Measurements from ENCODE around the gene PLEKHS1.
"Not testable (repeated sequence)": the region's sequence is repeated elsewhere in the genome, so short reads cannot be mapped to it uniquely, and the experiment has no call there.

Gene PLEKHS1

DNA sequence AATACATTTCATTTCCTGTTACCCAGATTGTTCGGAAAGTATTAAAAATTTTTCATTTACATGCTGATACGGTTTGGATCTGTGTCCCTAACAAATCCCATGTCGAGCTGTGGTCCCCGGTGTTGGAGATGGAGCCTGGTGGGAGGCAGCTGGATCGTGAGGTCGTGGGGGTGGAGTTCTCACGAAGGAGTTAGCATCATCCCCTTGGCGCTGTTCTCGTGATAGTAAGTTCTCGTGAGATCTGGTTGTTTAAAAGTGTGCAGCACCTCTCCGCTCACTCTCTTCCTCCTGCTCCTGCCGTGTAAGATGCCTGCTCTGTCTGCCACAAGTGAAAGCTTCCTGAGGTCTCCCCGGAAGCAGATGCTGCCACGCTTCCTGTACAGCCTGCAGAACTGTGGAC is 30.9 kb downstream of the PLEKHS1 start:
- Histone ChIP-seq H3K9me3 (ENCODE audit: control insufficient read depth, low read length) (no peaks in the 10 kb centered on the region), H3K4me3 (ENCODE audit: insufficient read depth, low read depth, low read length, poor library complexity, severe bottlenecking) (no peak overlapping the region), H3K27me3 (replicated peaks; ENCODE audit: control insufficient read depth, insufficient read depth, low read length, poor library complexity, severe bottlenecking) (no peaks in the 10 kb centered on the region), H3K4me1 (ENCODE audit: control insufficient read depth, insufficient read depth, low read length, poor library complexity, severe bottlenecking) (no peaks in the 10 kb centered on the region), H3K27ac (ENCODE audit: insufficient read depth, low read length, poor library complexity, severe bottlenecking) (no peak overlapping the region), H3K36me3 (ENCODE audit: control insufficient read depth, insufficient read depth, low read length) (no peaks in the 10 kb centered on the region)
- no peak for DNase-seq

DNA sequence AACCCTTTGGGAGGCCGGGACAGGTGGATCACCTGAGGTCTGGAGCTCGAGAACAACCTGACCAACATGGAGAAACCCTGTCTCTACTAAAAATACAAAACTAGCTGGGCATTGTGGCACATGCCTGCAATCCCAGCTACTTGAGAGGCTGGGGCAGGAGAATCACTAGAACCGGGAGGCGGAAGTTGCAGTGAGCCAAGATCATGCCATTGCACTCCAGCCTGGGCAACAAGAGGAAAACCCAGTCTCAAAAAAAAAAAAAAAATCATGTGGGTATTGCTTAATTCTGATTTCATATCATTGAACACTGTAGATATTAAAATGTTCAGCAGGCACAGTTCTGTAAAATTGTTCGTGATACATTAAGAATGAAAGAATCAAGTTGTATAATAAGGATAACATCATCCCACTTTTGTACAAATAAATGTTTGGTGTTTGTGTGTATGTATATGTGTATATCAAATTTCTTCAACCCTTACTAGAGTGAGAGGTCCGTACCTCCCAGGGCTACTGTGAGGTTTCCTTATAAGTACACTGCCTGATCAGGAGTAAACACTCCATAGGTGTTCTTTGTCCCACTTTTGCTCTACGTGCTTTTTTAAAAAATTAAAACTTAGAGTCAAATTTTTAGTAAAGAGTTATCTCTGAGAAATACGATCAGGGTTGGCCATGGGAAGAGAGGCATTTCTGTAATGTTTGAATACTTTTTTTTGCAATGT is 31.7 kb downstream of the PLEKHS1 start:
- H3K36me3 ChIP-seq (ENCODE audit: control insufficient read depth, insufficient read depth, low read length) = no peaks in the 10 kb centered on the region
- no peaks in the 10 kb centered on the region for H3K9me3 ChIP-seq (ENCODE audit: control insufficient read depth, low read length)
- H3K4me3 ChIP-seq (ENCODE audit: insufficient read depth, low read depth, low read length, poor library complexity, severe bottlenecking) = no peak overlapping the region
- no peak overlapping the region for H3K27ac ChIP-seq (ENCODE audit: insufficient read depth, low read length, poor library complexity, severe bottlenecking)
- H3K27me3 ChIP-seq (replicated peaks; ENCODE audit: control insufficient read depth, insufficient read depth, low read length, poor library complexity, severe bottlenecking) = no peaks in the 10 kb centered on the region
- H3K4me1 ChIP-seq (ENCODE audit: control insufficient read depth, insufficient read depth, low read length, poor library complexity, severe bottlenecking) = no peaks in the 10 kb centered on the region
- DNase-seq = no peak

- no peak overlapping the region for H3K4me3 ChIP-seq (ENCODE audit: insufficient read depth, low read depth, low read length, poor library complexity, severe bottlenecking)
- no peaks in the 10 kb centered on the region for H3K9me3 ChIP-seq (ENCODE audit: control insufficient read depth, low read length)
- no peak overlapping the region for H3K27ac ChIP-seq (ENCODE audit: insufficient read depth, low read length, poor library complexity, severe bottlenecking)
- DNase-seq = no peak
- H3K4me1 ChIP-seq (ENCODE audit: control insufficient read depth, insufficient read depth, low read length, poor library complexity, severe bottlenecking) = no peaks in the 10 kb centered on the region
- no peaks in the 10 kb centered on the region for H3K27me3 ChIP-seq (replicated peaks; ENCODE audit: control insufficient read depth, insufficient read depth, low read length, poor library complexity, severe bottlenecking)
- no peaks in the 10 kb centered on the region for H3K36me3 ChIP-seq (ENCODE audit: control insufficient read depth, insufficient read depth, low read length)
Measured at GRCh38 chr10:113788604-113789083, 37.2 kb downstream of the PLEKHS1 start.

GRCh38 chr10:113791691-113792090 is 40.2 kb downstream of the PLEKHS1 start:
- no peak for DNase-seq
- Histone ChIP-seq H3K4me3 (ENCODE audit: insufficient read depth, low read depth, low read length, poor library complexity, severe bottlenecking) (no peak overlapping the region), H3K27me3 (replicated peaks; ENCODE audit: control insufficient read depth, insufficient read depth, low read length, poor library complexity, severe bottlenecking) (no peaks in the 10 kb centered on the region), H3K36me3 (ENCODE audit: control insufficient read depth, insufficient read depth, low read length) (no peaks in the 10 kb centered on the region), H3K9me3 (ENCODE audit: control insufficient read depth, low read length) (no peaks in the 10 kb centered on the region), H3K4me1 (ENCODE audit: control insufficient read depth, insufficient read depth, low read length, poor library complexity, severe bottlenecking) (no peaks in the 10 kb centered on the region), H3K27ac (ENCODE audit: insufficient read depth, low read length, poor library complexity, severe bottlenecking) (no peak overlapping the region)

DNA sequence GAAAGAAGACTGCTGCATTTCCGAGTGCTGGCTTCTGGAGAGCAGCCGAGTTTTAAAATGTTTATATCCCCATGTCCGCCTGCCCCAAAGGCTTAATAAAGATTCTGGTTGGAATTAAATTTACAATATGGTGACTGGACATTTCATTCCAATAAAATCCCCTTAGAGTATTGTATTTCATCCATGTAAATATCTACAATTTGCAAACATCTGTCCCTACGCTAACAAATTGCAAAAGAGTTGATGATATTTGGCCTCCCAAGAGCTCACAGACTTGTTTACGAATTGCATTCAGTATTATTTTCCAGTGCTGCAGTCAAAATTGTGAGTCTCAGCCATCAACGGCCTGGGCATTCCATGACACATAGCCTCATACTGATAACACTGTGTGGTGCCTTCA is 50.1 kb downstream of the PLEKHS1 start:
- H3K27me3 ChIP-seq (replicated peaks; ENCODE audit: control insufficient read depth, insufficient read depth, low read length, poor library complexity, severe bottlenecking) = no peaks in the 10 kb centered on the region
- H3K36me3 ChIP-seq (ENCODE audit: control insufficient read depth, insufficient read depth, low read length) = no peaks in the 10 kb centered on the region
- H3K9me3 ChIP-seq (ENCODE audit: control insufficient read depth, low read length) = no peaks in the 10 kb centered on the region
- no peak for DNase-seq
- no peak overlapping the region for H3K4me3 ChIP-seq (ENCODE audit: insufficient read depth, low read depth, low read length, poor library complexity, severe bottlenecking)
- no peaks in the 10 kb centered on the region for H3K4me1 ChIP-seq (ENCODE audit: control insufficient read depth, insufficient read depth, low read length, poor library complexity, severe bottlenecking)
- H3K27ac ChIP-seq (ENCODE audit: insufficient read depth, low read length, poor library complexity, severe bottlenecking) = no peak overlapping the region

- Histone ChIP-seq H3K27me3 (replicated peaks; ENCODE audit: control insufficient read depth, insufficient read depth, low read length, poor library complexity, severe bottlenecking) (no peaks in the 10 kb centered on the region), H3K27ac (ENCODE audit: insufficient read depth, low read length, poor library complexity, severe bottlenecking) (no peak overlapping the region), H3K4me1 (ENCODE audit: control insufficient read depth, insufficient read depth, low read length, poor library complexity, severe bottlenecking) (no peaks in the 10 kb centered on the region), H3K4me3 (ENCODE audit: insufficient read depth, low read depth, low read length, poor library complexity, severe bottlenecking) (no peak overlapping the region), H3K36me3 (ENCODE audit: control insufficient read depth, insufficient read depth, low read length) (no peaks in the 10 kb centered on the region), H3K9me3 (ENCODE audit: control insufficient read depth, low read length) (no peaks in the 10 kb centered on the region)
- DNase-seq = no peak
Measured at GRCh38 chr10:113802997-113803396, 51.5 kb downstream of the PLEKHS1 start.

- no peak for DNase-seq
- H3K27ac ChIP-seq (ENCODE audit: insufficient read depth, low read length, poor library complexity, severe bottlenecking) = no peak overlapping the region
- H3K9me3 ChIP-seq (ENCODE audit: control insufficient read depth, low read length) = no peaks in the 10 kb centered on the region
- no peak overlapping the region for H3K4me3 ChIP-seq (ENCODE audit: insufficient read depth, low read depth, low read length, poor library complexity, severe bottlenecking)
- no peaks in the 10 kb centered on the region for H3K27me3 ChIP-seq (replicated peaks; ENCODE audit: control insufficient read depth, insufficient read depth, low read length, poor library complexity, severe bottlenecking)
- H3K4me1 ChIP-seq (ENCODE audit: control insufficient read depth, insufficient read depth, low read length, poor library complexity, severe bottlenecking) = no peaks in the 10 kb centered on the region
- H3K36me3 ChIP-seq (ENCODE audit: control insufficient read depth, insufficient read depth, low read length) = no peaks in the 10 kb centered on the region
Measured at GRCh38 chr10:113806503-113806902, 55.0 kb downstream of the PLEKHS1 start.

DNA sequence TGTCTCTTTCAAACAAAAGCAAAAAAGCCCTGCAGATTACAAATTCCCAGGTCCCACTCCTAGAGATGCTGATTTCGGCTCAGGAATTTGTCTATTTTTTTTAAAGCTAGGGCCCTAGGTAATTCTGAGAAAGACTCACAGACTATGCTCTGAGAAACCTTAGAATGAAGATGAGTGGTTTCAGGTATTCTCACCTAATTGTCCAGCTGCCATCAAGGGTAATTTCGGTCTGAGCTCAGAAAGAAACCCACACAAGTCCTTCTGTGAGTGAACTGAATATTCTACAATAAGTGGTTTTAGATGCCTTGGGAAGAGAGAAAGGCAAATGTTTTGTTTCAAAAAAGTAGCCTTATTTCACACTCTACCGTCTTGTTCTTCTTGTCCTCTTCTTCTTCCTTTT is 56.7 kb downstream of the PLEKHS1 start:
- H3K9me3 ChIP-seq (ENCODE audit: control insufficient read depth, low read length) = no peaks in the 10 kb centered on the region
- no peaks in the 10 kb centered on the region for H3K27me3 ChIP-seq (replicated peaks; ENCODE audit: control insufficient read depth, insufficient read depth, low read length, poor library complexity, severe bottlenecking)
- H3K36me3 ChIP-seq (ENCODE audit: control insufficient read depth, insufficient read depth, low read length) = no peaks in the 10 kb centered on the region
- no peak overlapping the region for H3K4me3 ChIP-seq (ENCODE audit: insufficient read depth, low read depth, low read length, poor library complexity, severe bottlenecking)
- H3K27ac ChIP-seq (ENCODE audit: insufficient read depth, low read length, poor library complexity, severe bottlenecking) = no peak overlapping the region
- DNase-seq = no peak
- H3K4me1 ChIP-seq (ENCODE audit: control insufficient read depth, insufficient read depth, low read length, poor library complexity, severe bottlenecking) = no peaks in the 10 kb centered on the region

DNA sequence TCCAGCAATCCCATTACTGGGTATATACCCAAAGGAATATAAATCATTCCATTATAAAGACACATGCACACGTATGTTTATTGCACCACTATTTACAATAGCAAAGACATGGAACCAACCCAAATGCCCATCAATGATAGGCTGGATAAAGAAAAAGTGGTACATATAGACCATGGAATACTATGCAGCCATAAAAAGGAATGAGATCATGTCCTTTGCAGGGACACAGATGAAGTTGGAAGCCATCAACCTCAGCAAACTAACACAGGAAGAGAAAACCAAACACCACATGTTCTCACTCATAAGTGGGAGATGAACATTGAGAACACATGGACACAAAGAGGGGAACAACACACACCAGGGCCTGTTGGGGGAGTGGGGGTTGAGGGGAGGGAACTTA is 63.2 kb downstream of the PLEKHS1 start:
- not testable (repeated sequence) for H3K9me3 ChIP-seq (ENCODE audit: control insufficient read depth, low read length); H3K27ac ChIP-seq (ENCODE audit: insufficient read depth, low read length, poor library complexity, severe bottlenecking); H3K36me3 ChIP-seq (ENCODE audit: control insufficient read depth, insufficient read depth, low read length); H3K27me3 ChIP-seq (replicated peaks; ENCODE audit: control insufficient read depth, insufficient read depth, low read length, poor library complexity, severe bottlenecking); H3K4me3 ChIP-seq (ENCODE audit: insufficient read depth, low read depth, low read length, poor library complexity, severe bottlenecking); H3K4me1 ChIP-seq (ENCODE audit: control insufficient read depth, insufficient read depth, low read length, poor library complexity, severe bottlenecking); DNase-seq

GRCh38 chr10:113819989-113820388 is 68.5 kb downstream of the PLEKHS1 start:
- DNase-seq = no peak
- H3K4me1 ChIP-seq (ENCODE audit: control insufficient read depth, insufficient read depth, low read length, poor library complexity, severe bottlenecking) = no peaks in the 10 kb centered on the region
- no peaks in the 10 kb centered on the region for H3K27me3 ChIP-seq (replicated peaks; ENCODE audit: control insufficient read depth, insufficient read depth, low read length, poor library complexity, severe bottlenecking)
- H3K36me3 ChIP-seq (ENCODE audit: control insufficient read depth, insufficient read depth, low read length) = no peaks in the 10 kb centered on the region
- no peak overlapping the region for H3K27ac ChIP-seq (ENCODE audit: insufficient read depth, low read length, poor library complexity, severe bottlenecking)
- no peaks in the 10 kb centered on the region for H3K9me3 ChIP-seq (ENCODE audit: control insufficient read depth, low read length)
- no peak overlapping the region for H3K4me3 ChIP-seq (ENCODE audit: insufficient read depth, low read depth, low read length, poor library complexity, severe bottlenecking)

Data from effector memory CD4-positive, alpha-beta T cell (primary cell).